ENCODE data around the gene GHR.

The GHR gene

GRCh38 chr5:42513246-42513645 lies 90.0 kb downstream of the GHR start:
- H3K9me3 ChIP-seq (replicated peaks; ENCODE audit: insufficient read depth, low read length) = no peaks in the 10 kb centered on the region
- no peaks in the 10 kb centered on the region for H4K20me1 ChIP-seq (ENCODE audit: insufficient read depth, low read length)

GRCh38 chr5:42514754-42515153 lies 91.5 kb downstream of the GHR start:
- H2AFZ ChIP-seq (ENCODE audit: low read length) = no peak overlapping the region
- no peak overlapping the region for H3K27ac ChIP-seq (ENCODE audit: low read length)
- TF ChIP-seq EZH2 (optimal IDR thresholded peaks at IDR 0.05; ENCODE audit: low read depth, low read length) (no peak), CTCF (IDR thresholded peaks at IDR 0.05; ENCODE audit: low read length) (peak; percentile 47)
- no peaks in the 10 kb centered on the region for H3K9me3 ChIP-seq (replicated peaks; ENCODE audit: insufficient read depth, low read length)
- H3F3A ChIP-seq (ENCODE audit: insufficient read depth, low read length) = no peaks in the 10 kb centered on the region
- H3K79me2 ChIP-seq (ENCODE audit: low read length) = no peaks in the 10 kb centered on the region
- H3K4me2 ChIP-seq (ENCODE audit: low read depth, low read length) = no peak overlapping the region
- H3K4me1 ChIP-seq (ENCODE audit: low read length) = no peaks in the 10 kb centered on the region
- H3K36me3 ChIP-seq (replicated peaks; ENCODE audit: insufficient read depth, low read length) = no peaks in the 10 kb centered on the region
- no peaks in the 10 kb centered on the region for H3K9me2 ChIP-seq (replicated peaks; ENCODE audit: insufficient read depth, low read length)
- H4K20me1 ChIP-seq (ENCODE audit: insufficient read depth, low read length) = no peaks in the 10 kb centered on the region
- H3K4me3 ChIP-seq (ENCODE audit: low read length) = no peak overlapping the region
- H3K27me3 ChIP-seq (replicated peaks; ENCODE audit: insufficient read depth, low read length) = no peaks in the 10 kb centered on the region
- H3K9ac ChIP-seq (ENCODE audit: low read length) = no peak overlapping the region
- DNase-seq = peak; percentile 46

More at GRCh38 chr5:42513246-42513645, 90.0 kb downstream of the GHR start:
- Histone ChIP-seq H3K9ac (ENCODE audit: low read length) (no peak overlapping the region), H3K27ac (ENCODE audit: low read length) (no peak overlapping the region), H3K9me2 (replicated peaks; ENCODE audit: insufficient read depth, low read length) (no peaks in the 10 kb centered on the region), H3K27me3 (replicated peaks; ENCODE audit: insufficient read depth, low read length) (no peaks in the 10 kb centered on the region), H3K4me1 (ENCODE audit: low read length) (no peaks in the 10 kb centered on the region), H3K36me3 (replicated peaks; ENCODE audit: insufficient read depth, low read length) (no peaks in the 10 kb centered on the region), H3K4me2 (ENCODE audit: low read depth, low read length) (no peak overlapping the region), H3K79me2 (ENCODE audit: low read length) (no peaks in the 10 kb centered on the region), H3K4me3 (ENCODE audit: low read length) (no peak overlapping the region), H3F3A (ENCODE audit: insufficient read depth, low read length) (no peaks in the 10 kb centered on the region), H2AFZ (ENCODE audit: low read length) (no peak overlapping the region)
- no peak for TF ChIP-seq CTCF (IDR thresholded peaks at IDR 0.05; ENCODE audit: low read length)
- no peak for TF ChIP-seq EZH2phosphoT487 (IDR thresholded peaks at IDR 0.05; ENCODE audit: low read length)
- TF ChIP-seq EZH2 (optimal IDR thresholded peaks at IDR 0.05; ENCODE audit: low read depth, low read length) = no peak
- no peak for DNase-seq

- Histone ChIP-seq H3K4me3 (ENCODE audit: low read length) (no peak overlapping the region), H4K20me1 (ENCODE audit: insufficient read depth, low read length) (no peaks in the 10 kb centered on the region), H3K27me3 (replicated peaks; ENCODE audit: insufficient read depth, low read length) (no peaks in the 10 kb centered on the region), H3K9me2 (replicated peaks; ENCODE audit: insufficient read depth, low read length) (no peaks in the 10 kb centered on the region), H3F3A (ENCODE audit: insufficient read depth, low read length) (no peaks in the 10 kb centered on the region), H2AFZ (ENCODE audit: low read length) (no peak overlapping the region), H3K4me1 (ENCODE audit: low read length) (no peaks in the 10 kb centered on the region), H3K27ac (ENCODE audit: low read length) (no peak overlapping the region), H3K9me3 (replicated peaks; ENCODE audit: insufficient read depth, low read length) (no peaks in the 10 kb centered on the region), H3K79me2 (ENCODE audit: low read length) (no peaks in the 10 kb centered on the region), H3K9ac (ENCODE audit: low read length) (no peak overlapping the region), H3K36me3 (replicated peaks; ENCODE audit: insufficient read depth, low read length) (no peaks in the 10 kb centered on the region), H3K4me2 (ENCODE audit: low read depth, low read length) (no peak overlapping the region)
- no peak for TF ChIP-seq EZH2 (optimal IDR thresholded peaks at IDR 0.05; ENCODE audit: low read depth, low read length)
- TF ChIP-seq EZH2phosphoT487 (IDR thresholded peaks at IDR 0.05; ENCODE audit: low read length) = no peak
- no peak for TF ChIP-seq CTCF (IDR thresholded peaks at IDR 0.05; ENCODE audit: low read length)
- DNase-seq = no peak
Observed at GRCh38 chr5:42515504-42515903, 92.3 kb downstream of the GHR start.
